Measurements from ENCODE around the gene FHOD3.

DNA sequence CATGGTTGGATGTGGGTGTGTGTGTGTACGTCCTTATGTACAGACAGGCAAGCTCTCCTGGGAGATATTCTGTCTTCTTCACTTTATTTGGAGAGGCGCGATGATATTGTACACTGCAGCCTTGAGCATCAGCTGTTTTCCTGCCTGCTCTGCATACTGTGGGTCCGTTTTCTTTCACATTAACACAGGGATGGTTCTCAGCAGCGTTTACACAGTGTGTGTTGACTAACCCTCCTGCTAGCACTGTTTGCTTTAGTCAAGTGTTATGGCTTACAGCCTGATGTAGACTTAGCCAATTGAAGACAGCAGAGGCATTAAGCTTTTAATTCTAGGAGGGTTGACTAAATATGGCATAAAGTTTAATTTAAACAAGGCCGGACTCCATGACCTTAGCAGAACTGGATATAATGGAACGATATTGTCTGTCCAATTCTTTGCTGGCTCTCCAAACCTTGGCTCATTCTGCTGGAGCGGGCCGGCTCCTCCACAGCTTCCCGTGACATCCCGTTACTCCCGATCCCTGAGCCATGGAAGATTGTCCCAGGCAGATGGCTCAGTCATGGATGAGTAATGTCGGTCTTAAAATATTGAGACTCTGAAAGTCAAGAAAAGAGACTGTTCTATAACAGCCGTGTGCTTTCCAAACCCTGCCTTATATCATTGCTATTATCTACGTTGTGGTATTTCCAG lies 396.6 kb downstream of the FHOD3 start:
- no peak for TF ChIP-seq EZH2 (IDR thresholded peaks at IDR 0.05; ENCODE audit: borderline replicate concordance, insufficient read depth, low read depth, low read length, poor library complexity, severe bottlenecking)
- TF ChIP-seq, protein P1, sequence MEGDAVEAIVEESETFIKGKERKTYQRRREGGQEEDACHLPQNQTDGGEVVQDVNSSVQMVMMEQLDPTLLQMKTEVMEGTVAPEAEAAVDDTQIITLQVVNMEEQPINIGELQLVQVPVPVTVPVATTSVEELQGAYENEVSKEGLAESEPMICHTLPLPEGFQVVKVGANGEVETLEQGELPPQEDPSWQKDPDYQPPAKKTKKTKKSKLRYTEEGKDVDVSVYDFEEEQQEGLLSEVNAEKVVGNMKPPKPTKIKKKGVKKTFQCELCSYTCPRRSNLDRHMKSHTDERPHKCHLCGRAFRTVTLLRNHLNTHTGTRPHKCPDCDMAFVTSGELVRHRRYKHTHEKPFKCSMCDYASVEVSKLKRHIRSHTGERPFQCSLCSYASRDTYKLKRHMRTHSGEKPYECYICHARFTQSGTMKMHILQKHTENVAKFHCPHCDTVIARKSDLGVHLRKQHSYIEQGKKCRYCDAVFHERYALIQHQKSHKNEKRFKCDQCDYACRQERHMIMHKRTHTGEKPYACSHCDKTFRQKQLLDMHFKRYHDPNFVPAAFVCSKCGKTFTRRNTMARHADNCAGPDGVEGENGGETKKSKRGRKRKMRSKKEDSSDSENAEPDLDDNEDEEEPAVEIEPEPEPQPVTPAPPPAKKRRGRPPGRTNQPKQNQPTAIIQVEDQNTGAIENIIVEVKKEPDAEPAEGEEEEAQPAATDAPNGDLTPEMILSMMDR (IDR thresholded peaks at IDR 0.05): no peak

All from B cell (primary cell).